Measurements from ENCODE around the gene C16orf74. TPM values are rescaled to one million over a fixed set of nuclear protein-coding genes. Genes with fewer than 3 reads are reported as not detected.

Gene C16orf74
- total and polyA plus RNA-seq, 7 donors: 0.60 to 8.3 (median 1.4) TPM; not detected in 1

DNA sequence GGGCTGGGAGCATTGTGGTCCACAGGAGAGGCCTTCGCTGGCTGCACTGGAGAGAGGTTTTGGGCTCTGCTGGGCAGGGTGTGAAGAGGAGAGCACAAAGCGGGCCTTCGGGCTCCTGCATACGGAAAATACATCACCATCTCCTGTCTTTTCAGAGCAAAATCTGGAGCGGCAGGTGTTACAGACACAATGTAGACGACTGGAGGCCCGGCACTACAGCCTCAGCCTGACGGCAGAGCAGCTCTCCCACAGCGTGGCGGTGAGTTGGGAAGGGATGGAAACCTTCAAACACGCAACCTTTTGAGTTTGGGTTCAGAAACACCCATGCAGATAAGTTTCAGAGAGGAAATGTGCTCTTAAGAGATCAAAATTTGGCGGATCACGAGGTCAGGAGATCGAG lies 80.1 kb downstream of the C16orf74 start:
- no peak overlapping the region for H3K4me3 ChIP-seq
- no peaks in the 10 kb centered on the region for H3K9me3 ChIP-seq
- H3K36me3 ChIP-seq: peaks cover 46 to 97% (median 58%) of the 10 kb centered on the region in 4 donors
- no peak for DNase-seq
- intact Hi-C loops (cut with DNase I): no loop called here
- H3K4me1 ChIP-seq: peaks cover 0 to 12% (median 9%) of the 10 kb centered on the region in 4 donors
- no peaks in the 10 kb centered on the region for H3K27me3 ChIP-seq
- TF ChIP-seq EP300 (IDR thresholded peaks at IDR 0.05): no peak
- TF ChIP-seq POLR2AphosphoS5 (IDR thresholded peaks at IDR 0.05): no peak
- no peak for TF ChIP-seq CTCF (IDR thresholded peaks at IDR 0.05)
- no peak for TF ChIP-seq POLR2A (IDR thresholded peaks at IDR 0.05)
- 96% methylated on average over 14 of the region's 14 CpGs for whole genome bisulfite sequencing, 2 donors
- H3K27ac ChIP-seq: no peak overlapping the region

GRCh38 chr16:85668676-85669424 lies 82.0 kb downstream of the C16orf74 start:
- DNase-seq: peak; percentile 30
- Histone ChIP-seq H3K9me3 (no peaks in the 10 kb centered on the region), H3K27me3 (no peaks in the 10 kb centered on the region), H3K27ac (no peak overlapping the region), H3K4me3 (no peak overlapping the region), H3K4me1 (peaks cover 0 to 13% (median 9%) of the 10 kb centered on the region in 4 donors), H3K36me3 (peaks cover 55 to 97% (median 69%) of the 10 kb centered on the region in 4 donors)
- intact Hi-C loops (cut with DNase I): no loop called here
- 92 to 95% methylated on average over 10 of the region's 10 CpGs for WGBS, 2 donors
- no peak for TF ChIP-seq CTCF (IDR thresholded peaks at IDR 0.05)
- no peak for TF ChIP-seq POLR2A (IDR thresholded peaks at IDR 0.05)
- TF ChIP-seq EP300 (IDR thresholded peaks at IDR 0.05): no peak
- TF ChIP-seq POLR2AphosphoS5 (IDR thresholded peaks at IDR 0.05): no peak

DNA sequence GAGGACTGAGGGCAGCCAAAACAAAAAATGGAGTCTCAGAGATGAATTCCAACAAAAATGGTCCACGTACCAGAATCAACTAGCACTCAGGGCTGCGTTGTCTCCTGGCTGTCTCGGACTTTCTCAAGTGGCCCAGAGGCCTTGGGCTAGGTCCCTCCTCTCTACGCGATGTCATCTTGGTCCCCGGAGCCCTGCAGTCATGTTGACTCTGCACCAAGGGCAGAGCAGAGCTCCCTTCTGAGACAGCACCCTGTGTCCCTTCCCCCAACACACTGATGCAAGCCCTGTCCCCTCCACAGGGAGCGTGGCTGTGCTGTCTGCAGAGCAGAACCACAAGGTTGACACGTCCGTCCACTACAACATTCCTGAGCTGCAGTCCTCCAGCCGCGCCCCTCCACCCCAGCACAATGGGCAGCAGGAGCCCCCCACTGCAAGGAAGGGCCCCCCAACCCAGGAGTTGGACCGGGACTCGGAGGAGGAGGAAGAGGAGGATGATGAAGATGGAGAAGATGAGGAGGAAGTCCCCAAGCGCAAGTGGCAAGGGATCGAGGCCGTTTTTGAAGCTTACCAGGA lies 83.0 kb downstream of the C16orf74 start:
- intact Hi-C loops (cut with DNase I): no loop called here
- H3K9me3 ChIP-seq: no peaks in the 10 kb centered on the region
- WGBS, 2 donors: 87 to 93% methylated on average over 16 of the region's 16 CpGs
- H3K27me3 ChIP-seq: no peaks in the 10 kb centered on the region
- DNase-seq: peak; percentile 58
- H3K36me3 ChIP-seq: peaks cover 64 to 98% (median 76%) of the 10 kb centered on the region in 4 donors
- peaks cover 0 to 11% (median 9%) of the 10 kb centered on the region in 4 donors for H3K4me1 ChIP-seq
- H3K4me3 ChIP-seq: no peak overlapping the region
- no peak overlapping the region for H3K27ac ChIP-seq
- TF ChIP-seq CTCF (IDR thresholded peaks at IDR 0.05): no peak
- TF ChIP-seq POLR2A (IDR thresholded peaks at IDR 0.05): no peak
- no peak for TF ChIP-seq POLR2AphosphoS5 (IDR thresholded peaks at IDR 0.05)
- no peak for TF ChIP-seq EP300 (IDR thresholded peaks at IDR 0.05)

DNA sequence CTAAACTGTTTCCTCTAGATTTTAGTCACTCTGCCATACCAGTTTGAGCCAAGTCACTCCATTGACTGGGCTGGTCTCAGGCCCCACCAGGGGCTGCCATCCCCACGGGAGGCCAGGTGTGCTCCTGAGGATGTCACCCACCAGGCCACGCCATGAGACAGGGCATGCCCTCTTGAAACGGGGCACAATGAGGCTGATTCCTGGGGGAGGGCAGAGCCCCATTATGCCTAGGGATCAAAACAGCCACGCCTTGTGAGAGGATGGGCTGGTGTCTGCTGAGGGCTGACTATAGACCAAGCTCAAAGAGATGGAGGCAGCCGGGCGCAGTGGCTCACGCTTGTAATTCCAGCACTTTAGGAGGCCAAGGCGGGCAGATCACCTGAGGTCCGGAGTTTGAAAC lies 83.6 kb downstream of the C16orf74 start:
- peaks cover 0 to 11% (median 9%) of the 10 kb centered on the region in 4 donors for H3K4me1 ChIP-seq
- 91 to 92% methylated on average over 9 of the region's 9 CpGs for WGBS, 2 donors
- TF ChIP-seq POLR2A (IDR thresholded peaks at IDR 0.05) (no peak), POLR2AphosphoS5 (IDR thresholded peaks at IDR 0.05) (no peak), CTCF (IDR thresholded peaks at IDR 0.05) (no peak), EP300 (IDR thresholded peaks at IDR 0.05) (no peak)
- intact Hi-C loops (cut with DNase I): no loop called here
- no peaks in the 10 kb centered on the region for H3K27me3 ChIP-seq
- DNase-seq: peak; percentile 50
- H3K36me3 ChIP-seq: peaks cover 60 to 98% (median 75%) of the 10 kb centered on the region in 4 donors
- H3K4me3 ChIP-seq: no peak overlapping the region
- no peaks in the 10 kb centered on the region for H3K9me3 ChIP-seq
- no peak overlapping the region for H3K27ac ChIP-seq
